ENCODE data around the gene GPR68.

GPR68 gene, protein sequence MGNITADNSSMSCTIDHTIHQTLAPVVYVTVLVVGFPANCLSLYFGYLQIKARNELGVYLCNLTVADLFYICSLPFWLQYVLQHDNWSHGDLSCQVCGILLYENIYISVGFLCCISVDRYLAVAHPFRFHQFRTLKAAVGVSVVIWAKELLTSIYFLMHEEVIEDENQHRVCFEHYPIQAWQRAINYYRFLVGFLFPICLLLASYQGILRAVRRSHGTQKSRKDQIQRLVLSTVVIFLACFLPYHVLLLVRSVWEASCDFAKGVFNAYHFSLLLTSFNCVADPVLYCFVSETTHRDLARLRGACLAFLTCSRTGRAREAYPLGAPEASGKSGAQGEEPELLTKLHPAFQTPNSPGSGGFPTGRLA

GRCh38 chr14:91244501-91244901 is at the start of gene GPR68:
Gene GPR68, minus strand, starts transcription at chr14:91244704. Its CDS starts 9,654 bp downstream, at chr14:91235050.
- peak; percentile 18 for DNase-seq

DNA sequence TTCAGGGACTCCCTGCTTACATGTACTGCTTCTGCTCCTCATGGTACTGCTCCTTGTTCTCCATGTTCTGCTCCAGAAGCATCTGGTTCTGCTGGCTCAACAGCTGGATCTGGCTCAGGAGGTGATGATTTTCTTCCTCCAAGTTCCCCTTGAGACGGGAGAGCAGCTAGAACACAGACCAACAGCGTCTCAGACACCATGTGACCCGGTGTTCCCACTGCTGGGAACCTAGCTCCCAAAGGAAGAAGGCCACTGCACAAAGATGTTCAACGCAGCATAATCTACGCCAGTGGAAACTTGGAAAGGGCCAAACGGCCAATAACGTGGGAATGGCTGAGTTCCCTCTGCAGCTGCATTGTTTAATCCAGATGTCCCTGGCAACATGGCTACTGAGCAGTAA is 49.6 kb upstream of the GPR68 start:
- DNase-seq: no peak

DNA sequence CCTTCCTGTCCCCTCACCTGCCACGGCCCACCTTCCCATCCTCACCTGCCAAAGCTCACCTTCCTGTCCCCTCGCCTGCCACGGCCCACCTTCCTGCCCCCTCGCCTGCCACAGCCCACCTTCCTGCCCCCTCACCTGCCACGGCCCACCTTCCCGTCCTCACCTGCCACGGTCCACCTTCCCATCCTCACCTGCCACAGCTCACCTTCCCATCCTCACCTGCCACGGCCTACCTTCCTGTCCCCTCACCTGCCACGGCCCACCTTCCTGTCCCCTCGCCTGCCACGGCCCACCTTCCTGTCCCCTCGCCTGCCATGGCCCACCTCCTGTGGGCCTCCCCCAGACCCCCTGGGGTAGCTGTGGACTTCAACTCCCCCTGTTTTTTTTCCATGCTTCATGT is 48.8 kb upstream of the GPR68 start:
- no peak for DNase-seq

DNA sequence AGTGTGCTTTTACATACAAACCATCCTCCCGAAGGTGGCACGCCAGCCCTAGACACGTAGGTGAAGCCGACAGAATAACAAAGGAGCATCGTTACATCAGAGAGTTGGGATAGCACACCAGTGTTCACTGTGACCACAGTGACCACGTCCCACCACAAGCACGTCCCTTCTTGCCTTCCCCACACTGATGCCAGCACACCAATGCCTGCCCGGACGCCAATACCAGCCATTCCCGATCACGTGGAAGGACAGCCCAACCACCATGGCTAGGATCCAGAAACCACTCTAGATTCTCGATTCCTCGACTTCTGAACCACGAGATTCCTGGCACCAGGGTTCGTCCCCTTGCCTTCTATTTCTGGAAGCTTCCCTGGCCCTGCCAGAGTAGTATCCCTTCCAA is 48.0 kb upstream of the GPR68 start:
- no peak for DNase-seq

DNA sequence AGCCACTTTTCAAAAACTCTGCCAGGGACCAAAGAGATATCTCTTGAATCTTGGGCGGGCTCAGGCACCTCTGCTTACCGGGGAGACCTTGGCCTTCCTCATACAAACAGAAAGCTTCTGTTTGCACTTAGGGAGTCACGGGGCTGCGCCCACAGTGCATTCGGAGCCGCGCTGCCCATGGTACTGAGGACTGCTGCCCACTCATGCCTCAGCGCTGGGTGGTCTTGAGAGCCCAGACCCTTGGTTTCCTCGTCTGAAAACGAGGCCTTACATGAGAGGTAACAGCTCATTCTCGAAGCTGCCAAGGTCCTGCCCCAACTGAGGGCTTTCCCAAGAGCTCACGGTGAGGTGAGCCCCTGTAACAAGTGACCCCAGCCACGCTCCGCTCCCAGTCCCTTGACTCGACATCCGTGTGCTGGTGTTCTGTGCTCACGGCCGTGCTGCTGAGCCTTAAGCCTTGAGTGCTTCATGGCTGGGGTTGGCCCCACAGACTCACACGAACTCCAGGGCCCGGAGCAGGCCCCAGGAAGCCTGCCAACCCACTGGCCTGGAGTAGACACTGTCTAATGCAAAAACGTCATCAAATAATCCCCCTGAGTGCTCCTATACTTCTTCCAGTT is 47.4 kb upstream of the GPR68 start:
- DNase-seq: no peak

- DNase-seq: no peak
These were observed 46.5 kb upstream of the GPR68 start for GRCh38 chr14:91290986-91291385.

DNA sequence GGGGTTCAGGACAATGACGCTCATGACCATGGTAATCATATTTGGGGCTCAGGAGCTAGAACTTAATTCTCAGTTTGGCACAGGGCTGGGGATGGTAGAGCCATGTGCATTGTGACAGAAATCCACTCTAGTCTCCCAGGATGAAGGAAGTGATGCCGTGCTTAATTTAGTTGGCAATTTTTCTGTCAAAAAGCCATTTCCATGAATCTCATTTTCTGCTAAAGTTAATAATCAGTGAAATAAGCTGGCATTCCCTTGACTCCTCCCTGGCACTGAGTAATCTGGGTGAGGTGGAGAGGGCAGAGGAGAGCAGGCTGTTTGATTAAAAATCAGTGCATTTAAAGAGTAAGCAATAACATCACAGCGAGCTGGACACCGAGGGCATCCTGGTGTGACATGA is 45.0 kb upstream of the GPR68 start:
- no peak for DNase-seq

GRCh38 chr14:91288876-91289275 is 44.4 kb upstream of the GPR68 start:
- DNase-seq: no peak

DNA sequence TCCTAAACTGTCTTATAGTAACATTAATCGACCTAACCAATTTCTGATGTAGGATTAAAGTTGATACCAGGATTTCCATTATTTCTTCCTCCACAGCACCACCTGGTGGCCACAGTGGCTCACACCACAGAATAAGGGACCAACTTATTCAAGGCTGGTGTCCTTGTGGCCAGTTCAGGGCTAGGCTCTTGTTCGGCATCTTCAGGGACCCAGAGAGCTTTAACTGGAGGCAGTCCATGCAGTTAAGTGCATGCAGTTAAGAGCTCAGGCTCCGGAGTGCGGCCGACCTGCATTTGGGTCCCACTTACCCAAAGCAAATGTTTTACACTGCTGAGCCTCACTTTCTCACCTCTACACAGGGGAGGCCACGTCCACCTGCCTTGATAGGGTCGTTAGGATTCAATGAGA is 42.0 kb upstream of the GPR68 start:
- DNase-seq: peak; percentile 62

- no peak for DNase-seq
These were observed 40.5 kb upstream of the GPR68 start for GRCh38 chr14:91284791-91285548.

DNA sequence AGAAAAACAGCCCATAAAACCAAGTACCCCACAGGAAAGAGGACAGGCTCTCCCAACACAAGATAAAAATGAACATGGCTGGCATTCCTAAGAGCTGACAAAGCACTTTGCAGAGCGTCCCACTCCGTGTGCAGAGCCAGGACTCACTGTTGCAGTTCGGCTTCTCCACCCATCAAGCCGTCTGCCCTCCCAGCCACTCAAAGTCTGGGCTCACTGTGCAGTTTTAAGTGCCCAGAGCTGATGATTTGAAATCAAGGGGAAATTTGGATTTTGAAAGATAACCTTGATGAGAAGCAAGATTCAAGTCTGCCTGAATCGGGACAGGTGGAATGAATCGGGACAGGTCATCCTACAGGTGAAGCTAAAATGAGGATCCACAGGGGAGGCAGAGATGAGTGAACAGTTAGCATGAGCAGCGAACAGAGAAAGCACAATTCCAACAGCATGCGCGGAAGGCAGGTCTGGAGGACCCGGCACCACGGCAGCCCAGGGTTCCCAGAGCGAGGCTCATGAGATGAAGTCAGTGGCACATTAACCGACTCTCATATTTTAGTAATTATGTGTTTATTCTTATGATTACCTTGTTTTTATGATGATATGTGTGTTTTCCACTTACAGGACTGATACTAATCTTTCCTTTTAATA is 39.8 kb upstream of the GPR68 start:
- no peak for DNase-seq

GRCh38 chr14:91283666-91284065 is 39.2 kb upstream of the GPR68 start:
- no peak for DNase-seq

DNA sequence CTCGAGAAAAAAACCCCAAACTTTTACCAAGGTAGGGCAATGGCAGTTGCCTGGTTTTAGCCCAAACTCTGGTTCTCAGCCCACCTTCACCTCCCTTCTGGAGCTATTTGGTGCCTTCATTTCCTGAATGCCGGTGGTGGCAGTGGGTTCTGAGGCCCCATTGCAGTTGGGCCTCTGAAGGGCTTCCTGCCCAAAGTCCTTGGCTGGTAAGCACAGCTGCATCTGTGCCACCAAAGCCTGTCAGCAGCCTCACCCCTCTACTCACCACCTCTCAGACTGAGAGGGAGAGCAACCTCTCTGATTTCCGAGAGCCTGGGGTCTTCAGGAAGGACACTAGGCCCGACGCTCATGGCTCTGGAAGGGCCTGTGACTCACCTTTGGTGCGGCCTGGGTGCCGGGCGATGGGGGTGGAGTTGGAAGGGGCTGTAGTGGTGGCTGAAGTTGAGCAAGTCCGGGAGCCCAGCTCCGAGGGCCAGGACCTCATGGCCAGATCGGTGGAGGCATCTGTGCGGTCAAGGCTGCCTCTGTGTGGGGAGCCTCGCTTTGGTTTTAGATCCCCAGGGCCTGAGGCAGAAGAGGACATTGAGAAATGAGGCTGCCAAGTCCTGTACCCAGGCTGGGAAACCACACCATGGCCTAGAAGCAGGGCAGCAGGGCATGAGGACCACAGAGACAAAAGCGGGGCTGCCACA is 38.6 kb upstream of the GPR68 start:
- no peak for DNase-seq

- no peak for DNase-seq
These were observed 36.8 kb upstream of the GPR68 start for GRCh38 chr14:91281346-91281745.

DNA sequence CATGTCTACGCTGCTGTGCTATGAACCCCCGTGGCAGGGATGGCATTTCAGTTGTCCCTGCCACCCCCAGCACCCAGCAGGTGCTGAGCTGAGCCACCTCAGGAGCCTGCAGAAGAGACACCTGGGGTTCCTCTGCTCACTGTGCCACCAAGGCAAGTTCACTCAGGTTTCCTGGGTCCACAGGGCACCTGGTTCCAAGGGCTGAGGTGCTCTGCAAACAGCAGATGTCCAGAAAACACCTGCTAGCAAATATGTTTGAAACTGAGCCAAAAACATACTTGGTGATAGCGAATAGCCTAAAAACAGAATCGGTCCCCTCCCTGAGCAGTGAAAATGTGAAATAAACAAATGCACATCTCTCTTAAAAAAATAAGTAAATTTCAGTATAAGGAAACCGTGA is 35.6 kb upstream of the GPR68 start:
- DNase-seq: peak; percentile 85

GRCh38 chr14:91279354-91279753 is 34.9 kb upstream of the GPR68 start:
- no peak for DNase-seq

DNA sequence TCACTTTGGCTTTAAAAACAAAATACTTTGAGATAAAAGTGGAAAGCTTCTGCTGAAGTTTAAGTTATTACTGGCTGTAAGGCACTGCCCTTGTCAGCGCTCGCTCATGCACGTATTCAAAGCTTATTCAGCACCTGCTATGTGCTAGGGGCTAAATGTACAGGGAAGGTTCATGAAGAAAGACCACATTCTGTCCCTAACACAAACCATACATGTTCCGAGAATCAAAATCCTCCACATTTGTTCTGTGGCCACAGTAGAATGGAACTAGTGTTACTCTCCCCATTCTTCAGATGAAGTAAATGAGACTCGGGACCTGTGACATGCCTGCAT is 33.8 kb upstream of the GPR68 start:
- no peak for DNase-seq

GRCh38 chr14:91277546-91278382 is 33.3 kb upstream of the GPR68 start:
- DNase-seq: no peak

- no peak for DNase-seq
These were observed 30.3 kb upstream of the GPR68 start for GRCh38 chr14:91274796-91275195.

- DNase-seq: no peak
These were observed 29.4 kb upstream of the GPR68 start for GRCh38 chr14:91273885-91274273.

- no peak for DNase-seq
These were observed 28.9 kb upstream of the GPR68 start for GRCh38 chr14:91273273-91273884.

Data from NCI-H1105 treated with DMSO at 0.1 percent for 48 hours (cell line).